A549 treated with DMSO at 1 μM for 4 hours (cell line): ENCODE results near the gene RNF135. TPM values are rescaled to one million over a fixed set of nuclear protein-coding genes. Genes with fewer than 3 reads are reported as not detected.

Source experiments
- total RNA-seq: library from RNA; stranded (reverse); fragments of 200-300 nt; extraction: Qiagen RNA extraction; gene quantifications from 5 replicates; pipeline ENCODE4 v1.2.3, GENCODE V29; 2022; ENCODE audit warnings: low read depth

The RNF135 gene
- total RNA-seq, result 24.6 to 26.6 TPM (median 26.3 TPM) in 5 replicates

GRCh38 chr17:30970831-30971567 lies at the start of gene RNF135:
RNF135 (plus strand) TSS chr17:30971039; CDS start chr17:30971074, 35 bp downstream.

GRCh38 chr17:30921544-30922196 lies 49.2 kb upstream of the RNF135 start, which contains the start of gene ADAP2:
ADAP2 (plus strand) TSS chr17:30921945; CDS start chr17:30922015, 70 bp downstream.

Other genes starting within 250 kb of the RNF135 start
- gene CRLF3, start 146.3 kb upstream of the RNF135 start, total RNA-seq, result 13.4 to 18.3 TPM (median 17.7 TPM) in 5 replicates
- gene ATAD5, start 139.1 kb upstream of the RNF135 start, total RNA-seq, result 4.3 to 6.5 TPM (median 5.2 TPM) in 5 replicates
- 21.2 to 29.3 TPM (median 24.8 TPM) in 5 replicates for gene TEFM, start 64.8 kb upstream of the RNF135 start, total RNA-seq
- gene ADAP2, start 49.1 kb upstream of the RNF135 start, total RNA-seq, result 2.6 to 3.7 TPM (median 3.0 TPM) in 5 replicates
- 19.1 to 25.4 TPM (median 24.5 TPM) in 5 replicates for gene NF1, start 123.9 kb downstream of the RNF135 start, total RNA-seq